ENCODE measurements around the gene KCNN4. TPM values are rescaled to one million over a fixed set of nuclear protein-coding genes. Genes with fewer than 3 reads are reported as not detected.

KCNN4 gene
- total and polyA plus RNA-seq, 2 donors (not counting 1 experiment from before 2014, with no cell fraction given), result 107 to 267 TPM

GRCh38 chr19:43754503-43755255 lies 26.1 kb downstream of the KCNN4 start, which contains the start of gene SMG9:
SMG9 (minus strand) TSS chr19:43754962; CDS start chr19:43750741, 4,221 bp downstream.
- peak within 1 kb of the TSS; percentile 63 to 88 (median 84) for H3K4me3 ChIP-seq (ENCODE audit: control extremely low read depth in 1 of 5, extremely low read depth in 1 of 5, insufficient read depth in 1 of 5, low read depth in 2 of 5, low read length in 4 of 5)
- no peaks in the 10 kb centered on the region for H3K9me3 ChIP-seq (ENCODE audit: control extremely low read depth in 1 of 3, control insufficient read depth in 2 of 3, insufficient read depth in 1 of 3, low read length in 2 of 3)
- peaks cover 0 to 21% of the 10 kb centered on the region in 2 experiments for H3K36me3 ChIP-seq (replicated peaks in 1 of 2; ENCODE audit: control extremely low read depth in 1 of 2, control insufficient read depth in 1 of 2, extremely low read depth in 1 of 2, insufficient read depth in 2 of 2, low read length in 1 of 2)
- CTCF ChIA-PET, result interaction anchor here (0.9 to 8.2 kb wide), 7 partner anchors 11 to 195 kb away, joined by 4 to 64 read pairs (median 4); partner anchors contain the start of gene KCNN4
- ATAC-seq (ENCODE audit: low read depth), result peak; percentile 81
- peak within 1 kb of the TSS; percentile 93 to 98 for H3K27ac ChIP-seq (ENCODE audit: low read length in 2 of 2)
- peak within 1 kb of the TSS; percentile 80 for H2AFZ ChIP-seq (ENCODE audit: insufficient read depth, low read depth, low read length, poor library complexity, severe bottlenecking)
- Mint-ChIP-seq H3K9me3 (ENCODE audit: insufficient read depth) (no peaks in the 10 kb centered on the region), H3K4me3 (peak within 1 kb of the TSS; percentile 99), H3K27me3 (no peaks in the 10 kb centered on the region), H3K4me1 (peaks cover 71% of the 10 kb centered on the region), H3K27ac (peak within 1 kb of the TSS; percentile 100)
- H4K20me1 ChIP-seq (ENCODE audit: control insufficient read depth, insufficient read depth, low read length, poor library complexity, severe bottlenecking), result no peaks in the 10 kb centered on the region
- TF ChIP-seq EZH2 (IDR thresholded peaks at IDR 0.05; ENCODE audit: borderline replicate concordance, insufficient read depth, low read depth, low read length, poor library complexity, severe bottlenecking) (no peak), CTCF (IDR thresholded peaks at IDR 0.05) (no peak)
- H3K27me3 ChIP-seq (replicated peaks in 1 of 4; ENCODE audit: control extremely low read depth in 1 of 4, control insufficient read depth in 3 of 4, insufficient read depth in 4 of 4, low read length in 3 of 4), result no peaks in the 10 kb centered on the region
- intact Hi-C loops (cut with micrococcal nuclease), result loop anchor here (1.0 to 10.0 kb wide), 6 partner anchors 11 to 250 kb away; partner anchors contain the start of genes IRGQ, KCNN4, PHLDB3 and ZNF428
- peak; percentile 99 for DNase-seq
- peaks cover 27% of the 10 kb centered on the region for H3K79me2 ChIP-seq (ENCODE audit: control insufficient read depth, insufficient read depth, low read length)
- peaks cover 27 to 58% of the 10 kb centered on the region in 2 donors for H3K4me1 ChIP-seq (ENCODE audit: control insufficient read depth in 2 of 2, insufficient read depth in 2 of 2, low read length in 2 of 2)
- WGBS (ENCODE audit: insufficient coverage), result under 1% methylated on average over 79 of the region's 79 CpGs
- POLR2A ChIA-PET, result interaction anchor here (4.9 to 6.7 kb wide), 2 partner anchors 11 to 26 kb away, joined by 45 to 89 read pairs; partner anchors contain the start of gene KCNN4
- peak within 1 kb of the TSS; percentile 100 for H3K4me2 ChIP-seq (replicated peaks; ENCODE audit: low read depth, low read length, poor library complexity, severe bottlenecking)
- peak within 1 kb of the TSS; percentile 78 for H3K9ac ChIP-seq (ENCODE audit: low read length)

GRCh38 chr19:43754253-43754502 lies 26.6 kb downstream of the KCNN4 start:
- H3K4me1 Mint-ChIP-seq, result peaks cover 68% of the 10 kb centered on the region
- peak overlapping the region; percentile 93 to 98 for H3K27ac ChIP-seq (ENCODE audit: low read length in 2 of 2)
- H2AFZ ChIP-seq (ENCODE audit: insufficient read depth, low read depth, low read length, poor library complexity, severe bottlenecking), result peak overlapping the region; percentile 80
- H3K36me3 ChIP-seq (replicated peaks in 1 of 2; ENCODE audit: control extremely low read depth in 1 of 2, control insufficient read depth in 1 of 2, extremely low read depth in 1 of 2, insufficient read depth in 2 of 2, low read length in 1 of 2), result peaks cover 0 to 26% of the 10 kb centered on the region in 2 experiments
- intact Hi-C loops (cut with micrococcal nuclease), result loop anchor here (1.0 to 10.0 kb wide), 6 partner anchors 11 to 250 kb away; partner anchors contain the start of genes IRGQ, KCNN4, PHLDB3 and ZNF428
- H3K4me3 Mint-ChIP-seq, result peak overlapping the region; percentile 99
- TF ChIP-seq EZH2 (IDR thresholded peaks at IDR 0.05; ENCODE audit: borderline replicate concordance, insufficient read depth, low read depth, low read length, poor library complexity, severe bottlenecking) (no peak), CTCF (IDR thresholded peaks at IDR 0.05) (no peak)
- peak overlapping the region; percentile 63 to 88 (median 83) for H3K4me3 ChIP-seq (ENCODE audit: control extremely low read depth in 1 of 5, extremely low read depth in 1 of 5, insufficient read depth in 1 of 5, low read depth in 2 of 5, low read length in 4 of 5)
- no peak for ATAC-seq (ENCODE audit: low read depth)
- CTCF ChIA-PET, result interaction anchor here (0.8 to 8.2 kb wide), 7 partner anchors 10 to 194 kb away, joined by 3 to 64 read pairs (median 16); no protein-coding TSS in a partner anchor
- no peaks in the 10 kb centered on the region for H3K9me3 ChIP-seq (ENCODE audit: control extremely low read depth in 1 of 3, control insufficient read depth in 2 of 3, insufficient read depth in 1 of 3, low read length in 2 of 3)
- no peaks in the 10 kb centered on the region for H4K20me1 ChIP-seq (ENCODE audit: control insufficient read depth, insufficient read depth, low read length, poor library complexity, severe bottlenecking)
- POLR2A ChIA-PET, result interaction anchor here (0.5 to 6.7 kb wide), 5 partner anchors 9 to 1714 kb away, joined by 3 to 89 read pairs (median 3); partner anchors contain the start of genes FOSB, KCNN4 and PINLYP
- H3K27ac Mint-ChIP-seq, result peak overlapping the region; percentile 100
- H3K27me3 ChIP-seq (replicated peaks in 1 of 4; ENCODE audit: control extremely low read depth in 1 of 4, control insufficient read depth in 3 of 4, insufficient read depth in 4 of 4, low read length in 3 of 4), result no peaks in the 10 kb centered on the region
- no peaks in the 10 kb centered on the region for H3K9me3 Mint-ChIP-seq (ENCODE audit: insufficient read depth)
- no peak for DNase-seq
- WGBS (ENCODE audit: insufficient coverage), result 0% methylated on average over 11 of the region's 11 CpGs
- peak overlapping the region; percentile 100 for H3K4me2 ChIP-seq (replicated peaks; ENCODE audit: low read depth, low read length, poor library complexity, severe bottlenecking)
- peaks cover 23 to 53% of the 10 kb centered on the region in 2 donors for H3K4me1 ChIP-seq (ENCODE audit: control insufficient read depth in 2 of 2, insufficient read depth in 2 of 2, low read length in 2 of 2)
- peak overlapping the region; percentile 78 for H3K9ac ChIP-seq (ENCODE audit: low read length)
- peaks cover 27% of the 10 kb centered on the region for H3K79me2 ChIP-seq (ENCODE audit: control insufficient read depth, insufficient read depth, low read length)
- H3K27me3 Mint-ChIP-seq, result no peaks in the 10 kb centered on the region

All from B cell (primary cell).